ENCODE data around the gene HNMT.

DNA sequence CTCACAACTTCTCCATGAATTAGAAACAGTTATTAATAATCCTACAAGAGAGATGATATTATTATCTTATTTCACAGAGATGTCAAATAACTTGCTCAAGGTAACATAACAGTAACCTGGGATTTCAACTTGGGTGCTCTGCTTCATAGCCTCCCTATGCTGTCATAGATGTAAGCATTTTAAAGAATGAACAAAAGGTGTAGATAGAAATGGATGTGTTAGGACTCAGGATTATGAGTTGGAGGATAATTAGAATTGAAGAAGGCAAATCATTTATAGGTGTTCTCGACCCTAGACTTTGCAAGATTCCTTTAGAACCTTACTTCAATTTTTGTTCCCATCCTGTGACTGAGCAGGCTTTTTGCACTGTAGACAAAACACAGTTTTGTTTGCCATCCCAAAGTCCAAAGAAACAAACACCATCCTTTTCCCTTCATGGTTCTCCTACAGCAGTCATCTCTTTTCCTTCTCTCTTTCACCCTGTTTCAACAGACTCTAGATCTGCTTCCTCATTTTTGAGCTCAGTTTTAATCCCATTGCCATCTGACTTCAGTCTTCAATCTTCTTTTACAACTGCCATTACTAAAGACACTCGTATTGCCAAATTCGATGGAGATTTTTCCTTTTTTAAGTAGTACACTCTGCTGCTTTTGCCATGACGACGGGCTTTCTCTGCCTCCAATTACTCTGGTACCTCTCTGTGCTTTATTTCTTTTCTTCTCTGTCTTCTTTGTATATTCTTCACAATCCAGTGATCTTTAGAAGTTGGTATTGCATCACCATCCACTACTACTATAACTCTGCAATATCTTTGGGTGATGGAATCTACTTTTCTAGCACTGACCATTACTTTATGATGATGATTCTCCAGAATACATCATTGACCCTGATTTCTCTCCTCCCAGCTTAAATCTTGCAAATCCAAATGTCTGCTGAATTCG is 4.5 kb downstream of the HNMT start:
- TF ChIP-seq, protein P1, sequence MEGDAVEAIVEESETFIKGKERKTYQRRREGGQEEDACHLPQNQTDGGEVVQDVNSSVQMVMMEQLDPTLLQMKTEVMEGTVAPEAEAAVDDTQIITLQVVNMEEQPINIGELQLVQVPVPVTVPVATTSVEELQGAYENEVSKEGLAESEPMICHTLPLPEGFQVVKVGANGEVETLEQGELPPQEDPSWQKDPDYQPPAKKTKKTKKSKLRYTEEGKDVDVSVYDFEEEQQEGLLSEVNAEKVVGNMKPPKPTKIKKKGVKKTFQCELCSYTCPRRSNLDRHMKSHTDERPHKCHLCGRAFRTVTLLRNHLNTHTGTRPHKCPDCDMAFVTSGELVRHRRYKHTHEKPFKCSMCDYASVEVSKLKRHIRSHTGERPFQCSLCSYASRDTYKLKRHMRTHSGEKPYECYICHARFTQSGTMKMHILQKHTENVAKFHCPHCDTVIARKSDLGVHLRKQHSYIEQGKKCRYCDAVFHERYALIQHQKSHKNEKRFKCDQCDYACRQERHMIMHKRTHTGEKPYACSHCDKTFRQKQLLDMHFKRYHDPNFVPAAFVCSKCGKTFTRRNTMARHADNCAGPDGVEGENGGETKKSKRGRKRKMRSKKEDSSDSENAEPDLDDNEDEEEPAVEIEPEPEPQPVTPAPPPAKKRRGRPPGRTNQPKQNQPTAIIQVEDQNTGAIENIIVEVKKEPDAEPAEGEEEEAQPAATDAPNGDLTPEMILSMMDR (IDR thresholded peaks at IDR 0.05): no peak
- TF ChIP-seq, protein P2, sequence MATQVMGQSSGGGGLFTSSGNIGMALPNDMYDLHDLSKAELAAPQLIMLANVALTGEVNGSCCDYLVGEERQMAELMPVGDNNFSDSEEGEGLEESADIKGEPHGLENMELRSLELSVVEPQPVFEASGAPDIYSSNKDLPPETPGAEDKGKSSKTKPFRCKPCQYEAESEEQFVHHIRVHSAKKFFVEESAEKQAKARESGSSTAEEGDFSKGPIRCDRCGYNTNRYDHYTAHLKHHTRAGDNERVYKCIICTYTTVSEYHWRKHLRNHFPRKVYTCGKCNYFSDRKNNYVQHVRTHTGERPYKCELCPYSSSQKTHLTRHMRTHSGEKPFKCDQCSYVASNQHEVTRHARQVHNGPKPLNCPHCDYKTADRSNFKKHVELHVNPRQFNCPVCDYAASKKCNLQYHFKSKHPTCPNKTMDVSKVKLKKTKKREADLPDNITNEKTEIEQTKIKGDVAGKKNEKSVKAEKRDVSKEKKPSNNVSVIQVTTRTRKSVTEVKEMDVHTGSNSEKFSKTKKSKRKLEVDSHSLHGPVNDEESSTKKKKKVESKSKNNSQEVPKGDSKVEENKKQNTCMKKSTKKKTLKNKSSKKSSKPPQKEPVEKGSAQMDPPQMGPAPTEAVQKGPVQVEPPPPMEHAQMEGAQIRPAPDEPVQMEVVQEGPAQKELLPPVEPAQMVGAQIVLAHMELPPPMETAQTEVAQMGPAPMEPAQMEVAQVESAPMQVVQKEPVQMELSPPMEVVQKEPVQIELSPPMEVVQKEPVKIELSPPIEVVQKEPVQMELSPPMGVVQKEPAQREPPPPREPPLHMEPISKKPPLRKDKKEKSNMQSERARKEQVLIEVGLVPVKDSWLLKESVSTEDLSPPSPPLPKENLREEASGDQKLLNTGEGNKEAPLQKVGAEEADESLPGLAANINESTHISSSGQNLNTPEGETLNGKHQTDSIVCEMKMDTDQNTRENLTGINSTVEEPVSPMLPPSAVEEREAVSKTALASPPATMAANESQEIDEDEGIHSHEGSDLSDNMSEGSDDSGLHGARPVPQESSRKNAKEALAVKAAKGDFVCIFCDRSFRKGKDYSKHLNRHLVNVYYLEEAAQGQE (IDR thresholded peaks at IDR 0.05; ENCODE audit: insufficient read depth in 1 of 2, low read depth in 2 of 2, low read length in 1 of 2): no peak
- TF ChIP-seq POLR2AphosphoS5 (IDR thresholded peaks at IDR 0.05; ENCODE audit: low read depth, low read length): no peak
- TF ChIP-seq SIN3A (IDR thresholded peaks at IDR 0.05; ENCODE audit: borderline replicate concordance, insufficient read depth, low read depth, low read length): no peak
